IMR-90 (cell line): ENCODE measurements around the gene PLPP3. TPM values are rescaled to one million over a fixed set of nuclear protein-coding genes. Genes with fewer than 3 reads are reported as not detected.

Experiments used
- ATAC-seq: fragments of 200-7000 bp; cut with Tn5 transposase; 2 replicates; pipeline ENCODE4 v1.9.1; 2020; ENCODE audit warnings: low read depth, mild to moderate bottlenecking, moderate library complexity
- BruUV-seq: library from RNA; stranded (reverse); fragments of 400-500 nt; replicated peaks from 2 replicates; lab custom pipeline; 2021; lab: Mats Ljungman, UMichigan
- CTCF ChIA-PET: fragments of 300-600 bp; formaldehyde crosslinking; extraction: SDS; loops from one replicate; lab custom pipeline; 2021; ENCODE audit warnings: antibody characterized with exemption; lab: Yijun Ruan, JAX
- POLR2A ChIA-PET: fragments of 300-600 bp; sonication (Branson Sonifier 250); formaldehyde crosslinking; loops from one replicate; lab custom pipeline; 2022; ENCODE audit warnings: antibody characterized with exemption; ENCODE audit not compliant: unreplicated experiment; lab: Charles Lee
- DNase-seq: peaks from one replicate; pipeline ENCODE4 v3.0.0; 2013
- H2AFZ ChIP-seq: replicated peaks from 2 replicates; pipeline ENCODE3; 2013; ENCODE audit warnings: low read length, mild to moderate bottlenecking; ENCODE audit not compliant: poor library complexity
- H2AK5ac ChIP-seq: 2 replicates; pipeline ENCODE4 v1.6.1; 2013; ENCODE audit warnings: low read depth, low read length, inconsistent platforms
- H2AK9ac ChIP-seq: replicated peaks from 2 replicates; pipeline ENCODE3; 2013; ENCODE audit warnings: mild to moderate bottlenecking, low read depth, low read length, moderate library complexity; ENCODE audit not compliant: poor library complexity
- H2BK120ac ChIP-seq: 2 replicates; pipeline ENCODE4 v1.6.1; 2013; ENCODE audit warnings: low read depth, low read length, inconsistent platforms
- H2BK15ac ChIP-seq: 3 replicates; pipeline ENCODE4 v1.6.1; 2013; ENCODE audit warnings: low read depth, low read length, inconsistent platforms
- H2BK20ac ChIP-seq: 2 replicates; pipeline ENCODE4 v1.6.1; 2013; ENCODE audit warnings: low read depth, mild to moderate bottlenecking, inconsistent platforms, low read length, moderate library complexity
- H2BK5ac ChIP-seq: 2 replicates; pipeline ENCODE4 v1.6.1; 2013; ENCODE audit warnings: mild to moderate bottlenecking, low read depth, low read length, inconsistent platforms; ENCODE audit not compliant: poor library complexity, severe bottlenecking
- H3K14ac ChIP-seq: replicated peaks from 2 replicates; pipeline ENCODE4 v1.6.1; 2013; ENCODE audit warnings: low read depth, low read length, inconsistent platforms
- H3K18ac ChIP-seq: 2 replicates; pipeline ENCODE4 v1.6.1; 2013; ENCODE audit warnings: low read depth, low read length, control low read depth
- H3K23ac ChIP-seq: 2 replicates; pipeline ENCODE4 v1.6.1; 2013; ENCODE audit warnings: low read depth, low read length, inconsistent platforms
- H3K27ac ChIP-seq: 2 replicates; pipeline ENCODE4 v1.5.1; 2013; ENCODE audit warnings: mild to moderate bottlenecking, control low read depth, low read length; ENCODE audit not compliant: insufficient read depth
- H3K27me3 ChIP-seq: 2 replicates; pipeline ENCODE4 v1.6.1; 2013; ENCODE audit warnings: low read length; ENCODE audit not compliant: control insufficient read depth, insufficient read depth
- H3K36me3 ChIP-seq: 2 replicates; pipeline ENCODE4 v1.6.1; 2013; ENCODE audit warnings: low read length, mixed read lengths; ENCODE audit not compliant: control insufficient read depth, insufficient read depth
- H3K4ac ChIP-seq: 2 replicates; pipeline ENCODE4 v1.6.1; 2013; ENCODE audit warnings: low read depth, low read length, inconsistent platforms
- H3K4me1 ChIP-seq: 2 replicates; pipeline ENCODE4 v1.6.1; 2013; ENCODE audit warnings: low read length, mixed read lengths; ENCODE audit not compliant: control insufficient read depth, insufficient read depth
- H3K4me2 ChIP-seq: 2 replicates; pipeline ENCODE4 v1.6.1; 2013; ENCODE audit warnings: low read depth, mild to moderate bottlenecking, control low read depth, low read length, moderate library complexity
- H3K4me3 ChIP-seq: 2 replicates; pipeline ENCODE4 v1.5.1; 2013; ENCODE audit warnings: low read depth, mild to moderate bottlenecking, control low read depth, low read length, moderate library complexity; ENCODE audit not compliant: insufficient read depth
- H3K56ac ChIP-seq: 2 replicates; pipeline ENCODE4 v1.6.1; 2013; ENCODE audit warnings: low read length, inconsistent platforms; ENCODE audit not compliant: insufficient read depth; ENCODE audit errors: extremely low read depth
- H3K79me1 ChIP-seq, 2 experiments: 2 replicates each; pipeline ENCODE4 v1.6.1; 2013; ENCODE audit warnings: low read length in 2 of 2, inconsistent platforms in 1 of 2, low read depth in 1 of 2
- H3K9ac ChIP-seq: 2 replicates; pipeline ENCODE4 v1.6.1; 2013; ENCODE audit warnings: low read depth, low read length, control low read depth
- H3K9me1 ChIP-seq: 2 replicates; pipeline ENCODE4 v1.6.1; 2013; ENCODE audit warnings: low read length, inconsistent platforms; ENCODE audit not compliant: insufficient read depth
- H3K9me3 ChIP-seq: 2 replicates; pipeline ENCODE4 v1.6.1; 2013; ENCODE audit warnings: low read length; ENCODE audit not compliant: control insufficient read depth, insufficient read depth
- H4K20me1 ChIP-seq: 2 replicates; pipeline ENCODE4 v1.6.1; 2013; ENCODE audit warnings: low read length, inconsistent platforms; ENCODE audit not compliant: insufficient read depth
- H4K5ac ChIP-seq: 2 replicates; pipeline ENCODE4 v1.6.1; 2013; ENCODE audit warnings: mild to moderate bottlenecking, low read depth, low read length, control low read depth
- H4K8ac ChIP-seq, 2 experiments: 2 replicates each; pipeline ENCODE4 v1.6.1; 2013; ENCODE audit warnings: low read depth in 2 of 2, low read length in 2 of 2, control low read depth in 1 of 2, inconsistent platforms in 1 of 2
- H4K91ac ChIP-seq: 2 replicates; pipeline ENCODE4 v1.6.1; 2013; ENCODE audit warnings: low read depth, low read length, inconsistent platforms; ENCODE audit not compliant: insufficient read depth
- FOS ChIP-seq: fragments of 150-350 bp; IDR thresholded peaks from 2 replicates; pipeline ENCODE4 v1.6.1; 2016; ENCODE audit warnings: low read depth, low read length
- MAFK ChIP-seq: IDR thresholded peaks from 2 replicates; pipeline ENCODE4 v1.6.1; 2012; ENCODE audit warnings: low read depth, low read length, improper control_type of control experiment
- MAZ ChIP-seq: IDR thresholded peaks from 2 replicates; pipeline ENCODE4 v1.6.1; 2012; ENCODE audit warnings: low read depth, mild to moderate bottlenecking, low read length, improper control_type of control experiment, moderate library complexity, borderline replicate concordance
- POLR2A ChIP-seq: IDR thresholded peaks from 2 replicates; pipeline ENCODE4 v1.6.1; 2012; ENCODE audit warnings: mild to moderate bottlenecking, low read depth, low read length
- RAD21 ChIP-seq: IDR thresholded peaks from 2 replicates; pipeline ENCODE4 v1.6.1; 2012; ENCODE audit warnings: low read length, improper control_type of control experiment
- RFX5 ChIP-seq: IDR thresholded peaks from 2 replicates; pipeline ENCODE4 v1.8.0; 2012; ENCODE audit warnings: low read depth, mild to moderate bottlenecking, low read length, moderate library complexity
- SMC3 ChIP-seq: fragments of 150-350 bp; IDR thresholded peaks from 2 replicates; pipeline ENCODE4 v1.6.1; 2016; ENCODE audit warnings: low read depth, mild to moderate bottlenecking, antibody characterized with exemption, low read length, moderate library complexity
- WGBS, 2 experiments: methylation state at CpG; one replicate each; pipeline versions ENCODE4 v1.1.5 to v1.1.7; 2013; ENCODE audit warnings: missing lambda C conversion rate in 2 of 2; ENCODE audit not compliant: insufficient read length in 1 of 2; ENCODE audit errors: extremely low coverage in 2 of 2; 5-methylcytosine and 5-hydroxymethylcytosine counted together
- dilution Hi-C: fragments of 300-500 bp; cut with HindIII; formaldehyde crosslinking; loops from one replicate; pipeline ENCODE4 v1.14.3; 2018; ENCODE audit warnings: low sequenced_read_pairs; ENCODE audit not compliant: unreplicated experiment
- in situ Hi-C: fragments of 300-500 bp; cut with MboI; formaldehyde crosslinking; loops from 3 replicates; pipeline ENCODE4 v1.14.3; 2019; ENCODE audit warnings: low sequenced_read_pairs, inconsistent platforms, mixed read lengths
- intact Hi-C: fragments of 100-400 bp; cut with micrococcal nuclease; formaldehyde crosslinking; loops from 2 replicates; pipeline ENCODE4 v1.10.0; 2022
- polyA plus RNA-seq, 3 experiments: library from polyadenylated mRNA; depleted of rRNA; stranded (reverse); fragments of >200 nt; gene quantifications; 2 replicates each; pipeline ENCODE4 v1.2.3, GENCODE V29; 2012; ENCODE audit warnings: low replicate concordance in 1 of 3
- total RNA-seq: library from RNA; depleted of rRNA; stranded (reverse); fragments of >200 nt; gene quantifications from 2 replicates; pipeline ENCODE4 v1.2.3, GENCODE V29; 2012
- TF ChIP-seq, protein P1 (sequence below): conservative IDR thresholded peaks from 2 replicates; pipeline ENCODE4 v1.5.1; 2012; ENCODE audit warnings: mild to moderate bottlenecking, low read depth, low read length, improper control_type of control experiment

Gene PLPP3
- total and polyA plus RNA-seq, 2 of the 4 experiments (the other 2 are of a cell fraction) = 49.9 to 56.6 TPM

DNA sequence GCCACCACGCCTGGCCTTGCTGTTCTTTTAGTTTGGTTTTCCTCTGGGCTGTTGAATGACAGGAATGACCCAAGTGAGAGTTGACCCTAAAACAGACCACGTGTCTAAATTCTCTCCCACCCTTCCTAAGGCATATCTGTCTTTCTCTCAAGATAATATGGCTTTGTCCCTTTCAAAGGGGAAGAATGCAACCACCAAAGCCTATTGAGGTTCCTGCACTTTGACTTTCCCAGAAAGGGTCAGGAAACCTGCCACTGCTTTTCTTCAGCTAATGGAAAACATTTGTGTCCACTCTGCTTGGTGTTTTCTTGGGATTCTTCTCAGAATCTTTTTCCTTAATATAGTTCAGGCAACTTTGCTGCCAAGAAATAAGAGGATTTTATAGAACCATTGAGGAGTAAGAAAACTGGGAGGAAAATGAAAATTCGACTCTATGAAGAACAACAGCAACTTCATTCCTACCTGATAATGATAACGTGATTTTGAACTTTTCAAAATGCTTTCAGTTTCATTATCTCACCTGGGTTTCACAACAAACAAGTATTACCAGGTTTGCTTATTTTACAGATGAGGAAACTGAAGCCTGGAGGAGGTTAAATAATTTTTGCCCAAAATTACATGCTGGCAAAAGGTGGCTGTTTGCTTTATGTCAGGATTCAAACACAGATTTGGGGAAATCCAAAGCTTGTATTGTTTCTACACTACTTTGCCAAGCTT, 6.9 kb downstream of the PLPP3 start:
- H4K91ac ChIP-seq = peak overlapping the region; percentile 45; the same call in 1 of the 2 replicates
- no peak overlapping the region for H3K56ac ChIP-seq
- H3K4me3 ChIP-seq = no peak overlapping the region
- H3K79me1 ChIP-seq = peaks cover 22 to 72% of the 10 kb centered on the region in 2 experiments
- in situ Hi-C loops = loop anchor here (10.0 kb wide), 1 partner anchor 838 kb away; no protein-coding TSS in a partner anchor
- H2BK15ac ChIP-seq = no peak overlapping the region
- no peak overlapping the region for H4K5ac ChIP-seq
- H3K9me3 ChIP-seq = no peaks in the 10 kb centered on the region
- H2AK9ac ChIP-seq = no peak overlapping the region
- H4K8ac ChIP-seq = no peak overlapping the region
- H3K18ac ChIP-seq = no peak overlapping the region
- H3K27ac ChIP-seq = no peak overlapping the region
- peaks cover 95% of the 10 kb centered on the region for H4K20me1 ChIP-seq
- intact Hi-C loops = loop anchor here (10.0 kb wide), 2 partner anchors 248 to 718 kb away; no protein-coding TSS in a partner anchor
- H3K36me3 ChIP-seq = peaks cover 31% of the 10 kb centered on the region
- H2BK5ac ChIP-seq = no peak overlapping the region
- peaks cover 21% of the 10 kb centered on the region for H3K4me1 ChIP-seq
- no peak overlapping the region for H3K14ac ChIP-seq
- H3K4ac ChIP-seq = no peak overlapping the region
- no CpG with 5 or more reads among the region's 4 CpGs for WGBS, 2 experiments
- H2AFZ ChIP-seq = no peak overlapping the region
- H2BK20ac ChIP-seq = no peak overlapping the region
- no peak overlapping the region for H3K9ac ChIP-seq
- ATAC-seq (no peak), DNase-seq (no peak)
- H2AK5ac ChIP-seq = no peak overlapping the region
- H3K27me3 ChIP-seq = no peaks in the 10 kb centered on the region
- no peak for TF ChIP-seq RFX5
- no peak for TF ChIP-seq MAFK
- TF ChIP-seq SMC3 = no peak
- no peak for TF ChIP-seq MAZ
- no peak for TF ChIP-seq RAD21
- TF ChIP-seq POLR2A = no peak
- no peak for TF ChIP-seq FOS
- TF ChIP-seq, protein P1, sequence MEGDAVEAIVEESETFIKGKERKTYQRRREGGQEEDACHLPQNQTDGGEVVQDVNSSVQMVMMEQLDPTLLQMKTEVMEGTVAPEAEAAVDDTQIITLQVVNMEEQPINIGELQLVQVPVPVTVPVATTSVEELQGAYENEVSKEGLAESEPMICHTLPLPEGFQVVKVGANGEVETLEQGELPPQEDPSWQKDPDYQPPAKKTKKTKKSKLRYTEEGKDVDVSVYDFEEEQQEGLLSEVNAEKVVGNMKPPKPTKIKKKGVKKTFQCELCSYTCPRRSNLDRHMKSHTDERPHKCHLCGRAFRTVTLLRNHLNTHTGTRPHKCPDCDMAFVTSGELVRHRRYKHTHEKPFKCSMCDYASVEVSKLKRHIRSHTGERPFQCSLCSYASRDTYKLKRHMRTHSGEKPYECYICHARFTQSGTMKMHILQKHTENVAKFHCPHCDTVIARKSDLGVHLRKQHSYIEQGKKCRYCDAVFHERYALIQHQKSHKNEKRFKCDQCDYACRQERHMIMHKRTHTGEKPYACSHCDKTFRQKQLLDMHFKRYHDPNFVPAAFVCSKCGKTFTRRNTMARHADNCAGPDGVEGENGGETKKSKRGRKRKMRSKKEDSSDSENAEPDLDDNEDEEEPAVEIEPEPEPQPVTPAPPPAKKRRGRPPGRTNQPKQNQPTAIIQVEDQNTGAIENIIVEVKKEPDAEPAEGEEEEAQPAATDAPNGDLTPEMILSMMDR = no peak
- POLR2A ChIA-PET = no interaction called here
- no TSS peak for BruUV-seq
- H3K4me2 ChIP-seq = peak overlapping the region; percentile 53
- H3K23ac ChIP-seq = no peak overlapping the region
- H3K9me1 ChIP-seq = peaks cover 5% of the 10 kb centered on the region
- CTCF ChIA-PET = interaction anchor here (0.7 kb wide), 1 partner anchor 357 kb away, joined by 3 read pairs; no protein-coding TSS in a partner anchor
- dilution Hi-C loops = no loop called here
- no peak overlapping the region for H2BK120ac ChIP-seq
